ENCODE data around the gene HM13. TPM values are rescaled to one million over a fixed set of nuclear protein-coding genes. Genes with fewer than 3 reads are reported as not detected.

HM13 gene
- total RNA-seq, 1 donor from 2014 or later, result 169 TPM

DNA sequence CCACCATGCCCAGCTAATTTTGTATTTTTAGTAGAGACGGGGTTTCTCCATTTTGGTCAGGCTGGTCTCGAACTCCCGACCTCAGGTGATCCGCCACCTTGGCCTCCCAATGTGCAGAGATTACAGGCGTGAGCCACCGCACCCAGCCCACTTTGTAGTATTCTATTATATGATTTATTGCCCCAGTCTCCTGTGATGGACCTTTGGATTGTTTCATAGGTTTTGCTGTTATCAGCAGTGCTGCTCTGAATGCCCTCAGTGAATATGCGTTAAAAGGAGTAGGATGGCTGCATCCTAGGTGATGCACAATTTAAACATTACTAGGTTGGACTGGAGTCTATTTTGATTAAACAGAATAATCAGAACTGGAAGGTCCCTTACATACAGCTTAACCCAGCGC is 101.2 kb downstream of the HM13 start:
- Histone ChIP-seq H3K4me3 (no peak overlapping the region), H3K27ac (no peak overlapping the region), H3K36me3 (no peaks in the 10 kb centered on the region), H3K4me1 (peaks cover 16% of the 10 kb centered on the region), H3K9me3 (no peaks in the 10 kb centered on the region), H3K27me3 (no peaks in the 10 kb centered on the region)
- ATAC-seq (no peak), DNase-seq (no peak)
- TF ChIP-seq, protein P1, sequence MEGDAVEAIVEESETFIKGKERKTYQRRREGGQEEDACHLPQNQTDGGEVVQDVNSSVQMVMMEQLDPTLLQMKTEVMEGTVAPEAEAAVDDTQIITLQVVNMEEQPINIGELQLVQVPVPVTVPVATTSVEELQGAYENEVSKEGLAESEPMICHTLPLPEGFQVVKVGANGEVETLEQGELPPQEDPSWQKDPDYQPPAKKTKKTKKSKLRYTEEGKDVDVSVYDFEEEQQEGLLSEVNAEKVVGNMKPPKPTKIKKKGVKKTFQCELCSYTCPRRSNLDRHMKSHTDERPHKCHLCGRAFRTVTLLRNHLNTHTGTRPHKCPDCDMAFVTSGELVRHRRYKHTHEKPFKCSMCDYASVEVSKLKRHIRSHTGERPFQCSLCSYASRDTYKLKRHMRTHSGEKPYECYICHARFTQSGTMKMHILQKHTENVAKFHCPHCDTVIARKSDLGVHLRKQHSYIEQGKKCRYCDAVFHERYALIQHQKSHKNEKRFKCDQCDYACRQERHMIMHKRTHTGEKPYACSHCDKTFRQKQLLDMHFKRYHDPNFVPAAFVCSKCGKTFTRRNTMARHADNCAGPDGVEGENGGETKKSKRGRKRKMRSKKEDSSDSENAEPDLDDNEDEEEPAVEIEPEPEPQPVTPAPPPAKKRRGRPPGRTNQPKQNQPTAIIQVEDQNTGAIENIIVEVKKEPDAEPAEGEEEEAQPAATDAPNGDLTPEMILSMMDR (IDR thresholded peaks at IDR 0.05), result no peak
- intact Hi-C loops (cut with DNase I), result no loop called here

DNA sequence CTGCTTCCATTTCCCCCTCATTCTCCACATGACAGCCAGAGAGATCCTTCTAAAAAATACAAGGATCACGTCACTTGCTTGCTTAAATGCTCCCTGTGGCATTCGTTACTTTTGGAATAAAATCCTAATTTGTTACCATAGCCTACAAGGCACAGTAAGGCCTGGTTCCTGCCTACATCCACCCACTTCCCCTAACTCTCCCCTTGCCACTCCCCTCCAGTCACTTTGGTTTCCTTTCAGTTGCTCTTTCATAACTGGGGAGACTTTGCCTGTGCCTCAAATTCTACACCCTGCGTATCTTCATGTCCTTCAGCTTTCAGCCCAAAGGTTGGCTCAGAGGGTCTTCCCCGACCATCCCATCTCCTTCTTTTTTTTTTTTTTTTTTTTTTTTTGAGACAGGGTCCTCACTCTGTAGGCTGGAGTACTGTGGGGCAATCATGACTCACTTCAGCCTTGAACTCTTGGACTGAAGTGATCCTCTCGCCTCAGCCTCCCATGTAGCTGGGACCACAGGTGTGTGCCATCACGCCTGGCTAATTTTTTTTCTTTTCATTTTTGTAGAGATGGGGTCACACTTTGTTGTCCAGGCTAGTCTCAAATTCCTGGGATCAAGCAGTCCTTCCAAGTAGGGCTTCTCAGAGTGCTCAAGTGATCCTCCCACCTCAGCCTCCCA is 103.3 kb downstream of the HM13 start:
- Histone ChIP-seq H3K4me1 (peaks cover 2% of the 10 kb centered on the region), H3K4me3 (no peak overlapping the region), H3K9me3 (no peaks in the 10 kb centered on the region), H3K27ac (no peak overlapping the region), H3K36me3 (no peaks in the 10 kb centered on the region), H3K27me3 (no peaks in the 10 kb centered on the region)
- ATAC-seq (peak; percentile 44), DNase-seq (no peak)
- TF ChIP-seq, protein P1 (IDR thresholded peaks at IDR 0.05), result no peak
- intact Hi-C loops (cut with DNase I), result no loop called here

Small RNAs within 50 kb of the gene (microRNA-seq; reads per million reads assigned to microRNA genes)
- not detected for gene MIR3193 (ENCODE audit: borderline microRNAs expressed)

Other genes starting within 250 kb of the HM13 start
- gene DEFB116, start 205.9 kb upstream of the HM13 start, total RNA-seq, result not detected
- gene DEFB118, start 145.8 kb upstream of the HM13 start, total RNA-seq, result not detected
- not detected for gene DEFB119, start 123.9 kb upstream of the HM13 start, total RNA-seq
- not detected for gene DEFB121, start 108.2 kb upstream of the HM13 start, total RNA-seq
- not detected for gene DEFB123, start 73.8 kb upstream of the HM13 start, total RNA-seq
- gene DEFB124, start 39.3 kb upstream of the HM13 start, total RNA-seq, result not detected
- gene REM1, start 39.2 kb upstream of the HM13 start, total RNA-seq, result 4.0 TPM
- 515 TPM for gene ID1, start 90.8 kb downstream of the HM13 start, total RNA-seq
- gene COX4I2, start 123.5 kb downstream of the HM13 start, total RNA-seq, result 19.1 TPM
- gene BCL2L1, start 208.4 kb downstream of the HM13 start, total RNA-seq, result 174 TPM
- 1.6 TPM for gene TPX2, start 224.8 kb downstream of the HM13 start, total RNA-seq

All from upper lobe of right lung (tissue), 1 donor.